Heart left ventricle (tissue), 16 donors: ENCODE data around the gene CCDC150. TPM values are rescaled to one million over a fixed set of nuclear protein-coding genes. Genes with fewer than 3 reads are reported as not detected.
A peak's percentile ranks its signal among the peaks of the same experiment; 100 is the strongest.

Source experiments
- ATAC-seq, 4 donors: fragments of 200-7000 bp; cut with Tn5 transposase; one replicate each; pipeline ENCODE4 v1.9.1; 2020 to 2022; ENCODE audit warnings: moderate library complexity in 4 of 4, mild to moderate bottlenecking in 3 of 4, moderate number of reproducible peaks in 1 of 4
- DNase-seq, 5 donors: peaks; one replicate each; pipeline ENCODE4 v3.0.0-alpha.2; 2020
- H3K27ac ChIP-seq, 12 donors: fragments of 200-600 bp; sonication (generic) in 4 of 12; one replicate each; pipeline versions ENCODE4 v1.5.0 to v1.8.0; 2016 to 2022; ENCODE audit warnings: mild to moderate bottlenecking in 2 of 12
- H3K27me3 ChIP-seq, 9 donors: fragments of 200-600 bp; sonication (generic) in 2 of 9; one replicate each; pipeline versions ENCODE4 v1.5.1 to v1.8.0; 2016 to 2022; ENCODE audit warnings: mild to moderate bottlenecking in 3 of 9
- H3K36me3 ChIP-seq, 9 donors: fragments of 200-600 bp; sonication (generic) in 2 of 9; one replicate each; pipeline versions ENCODE4 v1.5.0 to v1.8.0; 2018 to 2022; ENCODE audit warnings: mild to moderate bottlenecking in 2 of 9
- H3K4me1 ChIP-seq, 12 donors: fragments of 200-600 bp; sonication (generic) in 4 of 12; one replicate each; pipeline versions ENCODE4 v1.5.0 to v1.8.0; 2016 to 2022; ENCODE audit warnings: mild to moderate bottlenecking in 3 of 12
- H3K4me3 ChIP-seq, 12 donors: fragments of 200-600 bp; sonication (generic) in 4 of 12; one replicate each; pipeline versions ENCODE4 v1.5.0 to v1.8.0; 2017 to 2022; ENCODE audit warnings: mild to moderate bottlenecking in 9 of 12, moderate library complexity in 4 of 12
- H3K9me3 ChIP-seq, 12 donors: fragments of 200-600 bp; sonication (generic) in 4 of 12; one replicate each; pipeline versions ENCODE4 v1.5.0 to v1.8.0; 2016 to 2022; ENCODE audit warnings: mild to moderate bottlenecking in 1 of 12
- POLR2A ChIP-seq, 2 donors: fragments of 450-650 bp; IDR thresholded peaks; one replicate each; pipeline ENCODE4 v1.6.1; 2017; ENCODE audit warnings: antibody characterized with exemption in 2 of 2, mild to moderate bottlenecking in 2 of 2, moderate library complexity in 2 of 2
- WGBS, 4 donors: extraction: QIAGEN DNeasy Blood & Tissue Kit in 2 of 4; methylation state at CpG; one replicate each; pipeline versions ENCODE4 v1.1.5 to v1.1.7; 2013 to 2018; 5-methylcytosine and 5-hydroxymethylcytosine counted together
- intact Hi-C, 10 donors: fragments of 100-400 bp; cut with DNase I; formaldehyde crosslinking; loops; one replicate each; pipeline versions ENCODE4 v1.11.1 to v1.14.2; 2022
- polyA plus RNA-seq, 2 donors: library from polyadenylated mRNA; stranded (reverse); fragments of 200-250 nt; gene quantifications; one replicate each; pipeline ENCODE4 v1.2.3, GENCODE V29; 2013
- total RNA-seq, 9 donors: library from RNA; depleted of rRNA in 2 of 9; stranded (reverse); fragments of >200 nt in 2 of 9; fragmentation: NEBNext Ultra II Directional in 3 of 9; extraction: Animal tissue kit (Norgen Biotek cat#: 25700) in 3 of 9; gene quantifications; one replicate each; pipeline versions ENCODE4 v1.1.0 to v1.2.4, GENCODE V29; 2016 to 2023
- TF ChIP-seq, protein P1 (sequence below), 12 donors: fragments of 200-600 bp; sonication (generic) in 4 of 12; IDR thresholded peaks; one replicate each; pipeline versions ENCODE4 v1.5.0 to v1.8.0; 2018 to 2022; ENCODE audit warnings: antibody characterized with exemption in 12 of 12, mild to moderate bottlenecking in 5 of 12
- donor health status: ischemic (EF 13 %, LVEDD 7.1; RV severe dilation, severe dysfunction).
- donor health status: healthy with polysubstance abuse.
- donor health status: DM: no; HTN: yes; CAD: no.
- donor health status: DM: no; HTN: no; CAD: no.
- donor health status: ischemic (EF 25% LVEDD 6.9; RV normal size, moderate dysfunction).
- donor health status: ischemic (EF 25% LVEDD 5.7; RV mildly dilated, moderate dysfunction).
- donor health status: healthy.
- donor health status: DM: yes; HTN: yes; CAD: no.
- donor health status: ischemic (EF 35%, LVEDD 5.7; RV mildly dilated, moderate dysfunction).
- donor health status: nonischemic (EF 11% LVEDD 7.7; RV severe dilation, severe dysfunction).
- donor health status: DM: yes; HTN: yes; CAD: no.
- donor health status: PGD.
- donor health status: ischemic (EF 29% LVEDD 5.4; RV normal size, mild dysfunction).
- donor health status: nonischemic (EF 23%, LVEDD 6.1; RV moderate dilation, normal function).

Gene CCDC150
- total and polyA plus RNA-seq, 11 donors, result 0.24 to 4.5 (median 1.2) TPM; not detected in 1

DNA sequence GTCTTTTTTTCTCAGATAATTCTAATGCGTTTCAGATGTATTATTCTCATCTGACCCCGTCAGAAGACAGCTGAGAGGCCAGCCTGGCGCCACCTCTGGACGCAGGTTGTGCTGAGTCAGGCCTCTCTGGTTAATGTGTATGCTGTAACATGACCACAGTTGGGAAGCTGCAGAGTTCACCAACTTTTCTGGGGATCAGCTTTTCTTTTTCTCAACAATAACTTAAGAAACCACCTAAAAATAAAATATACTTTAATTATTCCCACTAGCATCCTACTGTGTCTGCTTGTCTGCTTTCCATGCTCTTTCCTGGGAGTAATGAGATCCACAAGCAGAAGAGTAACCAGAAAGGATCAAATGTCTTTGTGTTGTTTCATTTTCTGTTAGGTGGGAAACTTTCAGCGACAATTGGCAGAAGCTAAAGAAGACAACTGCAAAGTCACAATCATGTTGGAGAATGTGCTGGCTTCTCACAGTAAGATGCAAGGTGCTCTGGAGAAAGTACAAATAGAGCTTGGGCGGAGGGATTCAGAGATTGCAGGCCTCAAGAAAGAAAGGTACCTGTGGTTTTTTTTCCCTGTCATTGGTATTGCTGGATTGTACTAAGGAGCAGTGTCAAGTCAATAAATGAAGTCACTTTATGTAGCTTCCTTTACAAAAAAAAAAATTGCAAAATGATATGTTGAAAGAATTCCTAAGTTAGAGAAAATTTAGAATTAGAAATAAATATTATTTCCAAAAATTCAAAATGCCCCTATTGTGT lies 79.8 kb downstream of the CCDC150 start:
- 64 to 72% (median 65%) methylated on average over 6 of the region's 6 CpGs for WGBS, 4 donors
- no peaks in the 10 kb centered on the region for H3K4me1 ChIP-seq
- no peak overlapping the region for H3K27ac ChIP-seq
- TF ChIP-seq, protein P1, sequence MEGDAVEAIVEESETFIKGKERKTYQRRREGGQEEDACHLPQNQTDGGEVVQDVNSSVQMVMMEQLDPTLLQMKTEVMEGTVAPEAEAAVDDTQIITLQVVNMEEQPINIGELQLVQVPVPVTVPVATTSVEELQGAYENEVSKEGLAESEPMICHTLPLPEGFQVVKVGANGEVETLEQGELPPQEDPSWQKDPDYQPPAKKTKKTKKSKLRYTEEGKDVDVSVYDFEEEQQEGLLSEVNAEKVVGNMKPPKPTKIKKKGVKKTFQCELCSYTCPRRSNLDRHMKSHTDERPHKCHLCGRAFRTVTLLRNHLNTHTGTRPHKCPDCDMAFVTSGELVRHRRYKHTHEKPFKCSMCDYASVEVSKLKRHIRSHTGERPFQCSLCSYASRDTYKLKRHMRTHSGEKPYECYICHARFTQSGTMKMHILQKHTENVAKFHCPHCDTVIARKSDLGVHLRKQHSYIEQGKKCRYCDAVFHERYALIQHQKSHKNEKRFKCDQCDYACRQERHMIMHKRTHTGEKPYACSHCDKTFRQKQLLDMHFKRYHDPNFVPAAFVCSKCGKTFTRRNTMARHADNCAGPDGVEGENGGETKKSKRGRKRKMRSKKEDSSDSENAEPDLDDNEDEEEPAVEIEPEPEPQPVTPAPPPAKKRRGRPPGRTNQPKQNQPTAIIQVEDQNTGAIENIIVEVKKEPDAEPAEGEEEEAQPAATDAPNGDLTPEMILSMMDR (IDR thresholded peaks at IDR 0.05), result no peak
- TF ChIP-seq POLR2A (IDR thresholded peaks at IDR 0.05), result no peak
- no peaks in the 10 kb centered on the region for H3K27me3 ChIP-seq
- no peak overlapping the region for H3K4me3 ChIP-seq
- intact Hi-C loops, result no loop called here
- peak in 3 of 4 donors; percentile 47 to 76 (median 63) for ATAC-seq
- no peaks in the 10 kb centered on the region for H3K9me3 ChIP-seq
- H3K36me3 ChIP-seq, result no peaks in the 10 kb centered on the region
- DNase-seq, result peak in 1 of 5 donors; percentile 45

DNA sequence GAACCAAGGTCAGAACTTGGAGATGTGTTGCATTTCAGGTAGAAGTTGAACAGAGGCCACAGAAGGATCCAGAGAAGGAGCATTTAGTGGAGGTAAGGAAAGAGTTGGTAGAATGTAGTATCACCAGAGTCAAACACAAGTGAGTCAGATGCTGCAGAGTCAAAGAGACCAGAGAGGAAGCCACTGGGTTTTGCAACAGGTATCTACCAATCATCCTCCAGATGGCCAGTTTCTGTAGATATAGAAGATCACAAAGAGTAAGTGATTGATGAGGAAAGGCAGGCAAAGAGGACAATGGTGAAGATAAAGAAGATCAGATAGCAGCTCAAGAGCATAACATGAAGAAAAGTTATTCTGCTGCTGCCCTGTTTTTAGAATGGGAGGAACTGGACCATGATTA lies 84.1 kb downstream of the CCDC150 start:
- ATAC-seq (no peak), DNase-seq (no peak)
- no peaks in the 10 kb centered on the region for H3K4me1 ChIP-seq
- no peak overlapping the region for H3K27ac ChIP-seq
- H3K36me3 ChIP-seq, result no peaks in the 10 kb centered on the region
- no peaks in the 10 kb centered on the region for H3K27me3 ChIP-seq
- H3K9me3 ChIP-seq, result no peaks in the 10 kb centered on the region
- intact Hi-C loops, result no loop called here
- H3K4me3 ChIP-seq, result no peak overlapping the region
- TF ChIP-seq, protein P1 (IDR thresholded peaks at IDR 0.05), result no peak
- no peak for TF ChIP-seq POLR2A (IDR thresholded peaks at IDR 0.05)

DNA sequence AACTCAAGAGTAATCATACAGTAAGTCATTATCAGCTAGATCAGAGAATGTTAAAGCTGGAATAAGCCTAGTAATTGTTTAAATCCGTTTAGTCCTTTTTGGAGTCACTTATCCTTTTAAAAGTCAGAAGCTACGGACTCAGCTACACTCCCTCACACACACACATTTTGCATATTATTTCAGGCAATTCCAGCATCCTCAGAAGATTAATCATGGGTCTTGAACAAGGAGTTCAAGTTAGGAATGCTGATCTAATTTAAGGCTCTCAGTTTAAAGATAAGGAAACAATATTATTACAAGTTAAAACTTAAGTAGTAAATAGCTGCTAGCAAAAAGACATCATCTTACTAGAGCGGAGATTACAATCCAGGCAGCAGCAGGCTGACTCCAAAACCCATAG lies 85.7 kb downstream of the CCDC150 start:
- 86 to 91% (median 89%) methylated on average over 3 of the region's 3 CpGs for WGBS, 4 donors
- H3K9me3 ChIP-seq, result no peaks in the 10 kb centered on the region
- intact Hi-C loops, result no loop called here
- H3K27ac ChIP-seq, result no peak overlapping the region
- no peaks in the 10 kb centered on the region for H3K4me1 ChIP-seq
- ATAC-seq, result no peak
- DNase-seq, result no peak
- no peaks in the 10 kb centered on the region for H3K36me3 ChIP-seq
- no peak for TF ChIP-seq POLR2A (IDR thresholded peaks at IDR 0.05)
- TF ChIP-seq, protein P1 (IDR thresholded peaks at IDR 0.05), result no peak
- H3K27me3 ChIP-seq, result no peaks in the 10 kb centered on the region
- H3K4me3 ChIP-seq, result no peak overlapping the region

DNA sequence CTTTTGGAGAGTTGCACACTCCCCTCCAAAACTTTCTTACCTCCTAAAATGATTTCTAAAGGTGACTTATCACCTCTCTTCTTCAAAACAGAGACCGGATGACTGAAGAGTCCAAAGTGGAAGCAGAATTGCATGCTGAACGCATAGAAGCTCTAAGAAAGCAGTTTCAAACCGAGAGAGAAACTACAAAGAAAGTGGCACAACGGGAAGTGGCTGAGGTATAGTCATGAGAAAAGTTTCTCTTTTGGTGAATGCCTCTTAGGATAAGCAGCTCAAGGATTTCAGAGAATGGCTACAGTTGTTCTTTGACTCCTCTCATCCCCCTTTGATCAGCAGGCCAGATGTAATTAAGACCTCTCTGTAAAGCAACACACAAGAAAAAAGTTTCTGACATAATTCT lies 86.4 kb downstream of the CCDC150 start:
- Histone ChIP-seq H3K27me3 (no peaks in the 10 kb centered on the region), H3K4me3 (no peak overlapping the region), H3K4me1 (no peaks in the 10 kb centered on the region), H3K27ac (no peak overlapping the region), H3K9me3 (no peaks in the 10 kb centered on the region), H3K36me3 (no peaks in the 10 kb centered on the region)
- ATAC-seq (no peak), DNase-seq (no peak)
- TF ChIP-seq, protein P1 (IDR thresholded peaks at IDR 0.05), result no peak
- TF ChIP-seq POLR2A (IDR thresholded peaks at IDR 0.05), result no peak
- intact Hi-C loops, result no loop called here
- WGBS, 4 donors, result 90 to 97% (median 94%) methylated on average over 4 of the region's 4 CpGs
